Measurements from ENCODE around the gene GULP1.

Gene GULP1

GRCh38 chr2:188503975-188504374 is 212.3 kb downstream of the GULP1 start:
- DNase-seq (ENCODE audit: low spot score): no peak
- TF ChIP-seq, protein P1, sequence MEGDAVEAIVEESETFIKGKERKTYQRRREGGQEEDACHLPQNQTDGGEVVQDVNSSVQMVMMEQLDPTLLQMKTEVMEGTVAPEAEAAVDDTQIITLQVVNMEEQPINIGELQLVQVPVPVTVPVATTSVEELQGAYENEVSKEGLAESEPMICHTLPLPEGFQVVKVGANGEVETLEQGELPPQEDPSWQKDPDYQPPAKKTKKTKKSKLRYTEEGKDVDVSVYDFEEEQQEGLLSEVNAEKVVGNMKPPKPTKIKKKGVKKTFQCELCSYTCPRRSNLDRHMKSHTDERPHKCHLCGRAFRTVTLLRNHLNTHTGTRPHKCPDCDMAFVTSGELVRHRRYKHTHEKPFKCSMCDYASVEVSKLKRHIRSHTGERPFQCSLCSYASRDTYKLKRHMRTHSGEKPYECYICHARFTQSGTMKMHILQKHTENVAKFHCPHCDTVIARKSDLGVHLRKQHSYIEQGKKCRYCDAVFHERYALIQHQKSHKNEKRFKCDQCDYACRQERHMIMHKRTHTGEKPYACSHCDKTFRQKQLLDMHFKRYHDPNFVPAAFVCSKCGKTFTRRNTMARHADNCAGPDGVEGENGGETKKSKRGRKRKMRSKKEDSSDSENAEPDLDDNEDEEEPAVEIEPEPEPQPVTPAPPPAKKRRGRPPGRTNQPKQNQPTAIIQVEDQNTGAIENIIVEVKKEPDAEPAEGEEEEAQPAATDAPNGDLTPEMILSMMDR (IDR thresholded peaks at IDR 0.05): no peak
- H3K4me3 ChIP-seq: no peak overlapping the region
- no peak overlapping the region for H3K27ac ChIP-seq

DNA sequence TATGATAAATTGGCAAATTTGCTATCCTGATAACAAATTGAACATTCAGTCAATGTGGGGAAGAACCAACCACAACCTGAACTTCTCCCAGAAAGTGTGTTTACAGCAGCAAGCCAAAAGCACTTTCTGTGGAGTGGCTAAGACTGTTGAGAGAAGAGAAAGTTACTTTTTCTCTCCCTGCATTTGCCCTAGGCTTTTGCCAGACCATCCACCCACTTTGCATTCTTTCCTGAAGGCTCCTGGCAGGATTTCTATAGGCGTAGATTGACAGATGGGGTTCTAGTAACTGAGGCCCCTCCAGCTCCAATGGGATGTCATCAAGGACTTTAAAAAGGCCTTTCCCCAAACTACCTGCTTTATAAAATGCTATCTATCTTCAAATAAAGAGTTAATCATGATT is 215.2 kb downstream of the GULP1 start:
- Histone ChIP-seq H3K4me3 (no peak overlapping the region), H3K27ac (peak overlapping the region in 1 of 2 donors; percentile 1)
- TF ChIP-seq, protein P1 (IDR thresholded peaks at IDR 0.05): no peak
- no peak for DNase-seq (ENCODE audit: low spot score)

DNA sequence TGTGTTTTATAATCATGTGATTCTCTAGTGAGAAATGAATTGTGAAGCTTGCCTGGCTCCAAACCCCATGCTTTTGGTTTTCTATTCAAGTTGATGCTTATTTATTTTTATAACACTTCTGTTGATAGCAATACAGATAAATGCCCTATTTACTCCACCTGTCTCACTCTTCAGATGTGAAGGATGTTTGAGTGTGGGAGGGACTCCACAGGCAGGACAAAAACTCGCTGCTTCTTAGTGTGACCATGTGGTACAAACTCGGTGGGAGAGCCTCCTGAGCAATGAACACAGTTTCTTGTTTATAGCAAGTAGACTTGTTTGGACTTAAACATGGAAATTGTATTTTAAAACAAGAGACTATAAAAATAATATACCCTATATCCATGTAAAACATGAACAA is 219.7 kb downstream of the GULP1 start:
- DNase-seq (ENCODE audit: low spot score): no peak
- TF ChIP-seq, protein P1 (IDR thresholded peaks at IDR 0.05): no peak
- Histone ChIP-seq H3K27ac (no peak overlapping the region), H3K4me3 (no peak overlapping the region)

- Histone ChIP-seq H3K4me3 (no peak overlapping the region), H3K27ac (no peak overlapping the region)
- no peak for DNase-seq (ENCODE audit: low spot score)
- TF ChIP-seq, protein P1 (IDR thresholded peaks at IDR 0.05): no peak
Measured at GRCh38 chr2:188512456-188512855, 220.8 kb downstream of the GULP1 start.

- Histone ChIP-seq H3K27ac (no peak overlapping the region), H3K4me3 (no peak overlapping the region)
- DNase-seq (ENCODE audit: low spot score): no peak
- TF ChIP-seq, protein P1 (IDR thresholded peaks at IDR 0.05): no peak
Measured at GRCh38 chr2:188515918-188516317, 224.2 kb downstream of the GULP1 start.

GRCh38 chr2:188517549-188518215 is 226.0 kb downstream of the GULP1 start:
- H3K27ac ChIP-seq: no peak overlapping the region
- TF ChIP-seq, protein P1 (IDR thresholded peaks at IDR 0.05): no peak
- H3K4me3 ChIP-seq: no peak overlapping the region
- no peak for DNase-seq (ENCODE audit: low spot score)

GRCh38 chr2:188518381-188518780 is 226.7 kb downstream of the GULP1 start:
- TF ChIP-seq, protein P1 (IDR thresholded peaks at IDR 0.05): no peak
- no peak overlapping the region for H3K27ac ChIP-seq
- DNase-seq (ENCODE audit: low spot score): no peak
- H3K4me3 ChIP-seq: no peak overlapping the region

Measured in coronary artery (tissue), 2 donors.